ENCODE results near the gene MYORG.
A peak's percentile ranks its signal among the peaks of the same experiment; 100 is the strongest.

Gene MYORG

DNA sequence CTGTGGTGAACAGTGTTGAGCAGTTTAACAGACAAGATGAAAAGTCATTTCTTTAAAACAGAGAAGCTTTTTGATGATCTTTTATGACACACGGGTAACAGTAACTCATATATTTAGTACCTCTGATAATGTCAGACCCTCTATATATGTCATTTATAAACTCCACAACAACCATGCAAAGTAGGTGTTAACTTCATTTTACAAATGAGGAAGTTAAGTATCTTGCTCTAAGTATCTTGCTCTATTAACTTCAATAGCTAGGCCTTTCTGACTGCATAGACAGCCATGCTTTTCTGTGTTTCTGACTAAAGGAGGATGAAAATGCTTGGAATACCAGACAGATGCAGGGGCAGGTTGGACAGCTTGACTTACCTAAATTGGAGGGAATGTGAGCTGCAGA lies 45.5 kb downstream of the MYORG start:
- DNase-seq: no peak

DNA sequence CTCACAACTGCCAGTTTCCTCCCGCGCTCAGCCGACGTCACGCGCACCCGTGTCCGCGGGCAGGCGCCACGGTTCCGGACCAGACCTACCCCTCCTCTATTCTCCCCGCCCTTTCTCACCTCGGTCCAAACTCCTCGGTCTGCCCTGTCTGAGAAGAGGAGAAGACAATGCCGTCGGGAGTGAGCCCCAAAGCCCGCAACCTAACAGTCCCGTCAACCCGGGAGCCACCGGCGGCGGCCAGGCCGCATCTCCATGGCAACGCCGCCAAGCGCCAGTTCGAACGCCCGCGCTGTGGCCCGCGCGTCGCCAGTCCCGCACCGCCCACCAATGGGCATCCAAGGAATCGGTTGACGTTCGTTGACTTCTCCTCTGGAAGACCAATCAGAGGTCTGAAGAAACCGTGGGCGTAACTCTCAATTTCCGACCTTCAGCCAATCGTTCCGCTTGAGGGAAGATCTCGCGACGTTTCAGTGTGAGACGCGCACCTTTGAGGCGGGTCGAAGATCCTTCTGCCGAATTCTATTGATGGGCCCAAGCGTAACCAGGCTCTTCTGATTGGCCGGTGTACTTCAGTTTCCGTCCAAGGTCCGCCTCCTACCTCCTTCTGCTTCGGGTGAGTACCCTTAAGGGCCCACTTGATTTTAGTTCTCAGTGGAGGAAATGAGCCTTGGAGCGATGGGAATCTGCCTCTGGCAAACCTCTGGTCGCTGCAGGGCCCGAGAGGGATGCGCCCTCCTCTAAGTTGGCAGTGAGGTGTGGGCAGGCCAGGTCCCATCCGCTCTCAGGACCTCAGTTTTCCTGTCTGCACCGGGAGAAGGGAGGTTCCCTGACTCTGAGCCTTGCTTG lies 47.5 kb downstream of the MYORG start, which contains the start of the genes KIF24 and NUDT2:
TSS of gene KIF24 (minus strand) at position 282 of the 846 bp plus-strand sequence. CDS start 17,922 bp downstream, outside the sequence.
TSS of gene NUDT2 (plus strand) at position 583 of the 846 bp plus-strand sequence. CDS start 9,471 bp downstream, outside the sequence.
- peak; percentile 100 for DNase-seq

DNA sequence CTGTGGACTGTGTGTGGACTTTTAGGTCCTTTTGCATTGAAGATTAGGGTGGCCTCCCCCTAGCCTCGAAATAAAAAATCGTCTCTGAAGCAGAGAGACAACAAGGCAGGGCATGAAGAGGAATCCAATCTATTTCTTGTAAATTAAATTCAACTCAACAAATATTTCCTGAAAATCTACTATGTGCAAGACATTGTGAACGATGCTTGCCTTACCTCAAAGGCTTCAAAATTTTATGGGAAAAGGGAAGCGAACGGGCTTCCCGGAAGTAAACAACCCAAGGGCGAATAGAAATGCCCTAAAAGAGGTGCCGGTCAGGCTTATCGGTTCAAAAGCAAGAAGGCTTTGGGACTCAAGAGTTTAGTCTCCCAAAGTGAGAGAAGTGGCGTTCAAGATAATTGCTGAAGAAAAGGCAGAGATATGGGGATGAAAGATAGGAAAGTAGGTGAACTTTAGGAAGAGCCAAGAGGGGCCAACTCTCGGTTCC lies 48.2 kb downstream of the MYORG start:
- DNase-seq: peak; percentile 45

DNA sequence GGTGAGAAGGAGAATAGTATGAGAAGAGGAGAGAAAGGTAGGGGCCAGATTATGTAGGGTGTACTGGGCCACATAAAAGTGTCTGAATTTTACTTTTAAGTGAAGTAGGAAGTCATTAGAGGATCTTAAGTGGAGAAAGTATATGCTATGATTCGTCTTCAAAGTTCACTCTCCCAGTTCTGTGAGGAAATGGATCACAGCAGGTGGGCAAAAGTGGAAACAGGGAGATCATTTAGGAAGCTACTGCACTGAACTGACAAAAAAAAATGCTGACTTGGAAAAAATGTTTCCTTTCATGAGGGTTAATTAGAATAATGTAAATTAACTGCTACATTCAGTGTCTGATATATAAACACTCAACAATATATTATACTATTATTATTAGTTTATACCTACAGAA lies 50.0 kb downstream of the MYORG start:
- no peak for DNase-seq

DNA sequence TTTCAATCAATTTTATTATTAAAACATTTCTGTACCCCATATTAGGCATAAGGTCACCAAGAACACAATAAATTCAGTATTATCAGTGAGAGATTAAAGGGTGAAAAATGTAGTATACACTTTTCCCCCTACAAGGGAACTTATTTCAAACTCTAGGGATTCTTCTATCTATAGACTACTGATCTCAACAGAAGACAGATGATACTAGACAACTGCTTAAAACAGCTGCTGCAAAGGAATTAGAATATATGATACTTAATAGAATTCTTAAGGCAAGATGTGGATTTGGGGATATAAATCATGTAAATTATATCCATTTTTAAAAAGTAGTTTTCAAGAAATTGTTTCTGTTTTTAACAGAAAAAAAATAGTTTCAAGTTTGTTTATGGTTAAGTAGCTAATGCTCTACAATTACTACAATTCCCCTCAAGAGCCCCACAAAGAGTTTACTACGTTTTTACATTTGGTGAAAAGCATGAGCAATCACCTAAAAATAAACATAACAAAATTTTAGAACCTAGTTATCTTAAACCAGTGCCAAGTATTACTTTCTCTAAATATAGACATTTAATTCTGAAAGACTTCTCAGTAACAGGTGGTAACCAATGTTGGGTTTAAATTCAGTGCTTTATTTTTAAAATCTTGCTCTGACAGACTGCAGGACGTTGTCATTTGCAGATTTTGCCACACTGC lies 53.7 kb downstream of the MYORG start:
- DNase-seq: no peak

DNA sequence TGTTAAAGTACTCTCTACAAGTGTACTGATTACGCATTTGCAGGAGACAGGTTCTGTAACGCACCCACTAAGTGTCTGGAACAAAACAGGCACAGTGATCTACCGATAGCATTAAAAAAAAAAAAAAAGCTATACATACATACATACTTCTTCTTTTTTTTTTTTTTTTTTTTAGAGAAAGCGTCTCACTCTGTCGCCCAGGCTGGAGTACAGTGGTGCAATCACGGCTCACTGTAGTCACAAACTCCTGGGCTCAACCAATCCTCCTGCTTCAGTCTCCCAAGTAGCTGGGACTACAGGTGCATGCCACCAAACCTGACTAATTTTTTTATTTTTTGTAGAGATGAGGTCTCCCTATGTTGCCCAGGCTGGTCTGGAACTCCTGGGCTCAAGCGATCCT lies 55.2 kb downstream of the MYORG start:
- no peak for DNase-seq

DNA sequence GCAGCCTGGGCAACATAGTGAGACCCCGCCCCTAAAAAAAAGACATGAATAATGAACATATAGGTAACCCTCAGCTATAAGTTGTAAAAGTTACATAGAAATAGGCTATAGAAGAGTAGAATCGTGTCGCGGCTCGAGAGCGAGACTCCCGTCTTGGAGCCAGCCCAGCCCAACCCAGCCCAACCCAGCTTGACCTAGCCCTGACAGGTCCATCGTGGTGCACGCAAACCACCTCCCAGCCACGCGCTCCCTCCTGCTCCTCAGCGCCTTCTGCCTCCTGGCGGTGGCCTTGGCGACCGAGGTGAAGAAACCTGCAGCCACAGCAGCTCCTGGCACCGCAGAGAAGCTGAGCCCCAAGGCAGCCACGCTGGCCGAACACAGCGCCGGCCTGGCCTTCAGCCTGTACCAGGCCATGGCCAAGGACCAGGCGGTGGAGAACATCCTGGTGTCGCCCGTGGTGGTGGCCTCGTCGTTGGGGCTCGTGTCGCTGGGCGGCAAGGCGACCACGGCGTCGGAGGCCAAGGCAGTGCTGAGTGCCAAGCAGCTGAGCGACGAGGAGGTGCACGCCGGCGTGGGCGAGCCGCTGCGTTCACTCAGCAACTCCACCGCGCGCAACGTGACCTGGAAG lies 58.4 kb downstream of the MYORG start:
- DNase-seq: no peak

DNA sequence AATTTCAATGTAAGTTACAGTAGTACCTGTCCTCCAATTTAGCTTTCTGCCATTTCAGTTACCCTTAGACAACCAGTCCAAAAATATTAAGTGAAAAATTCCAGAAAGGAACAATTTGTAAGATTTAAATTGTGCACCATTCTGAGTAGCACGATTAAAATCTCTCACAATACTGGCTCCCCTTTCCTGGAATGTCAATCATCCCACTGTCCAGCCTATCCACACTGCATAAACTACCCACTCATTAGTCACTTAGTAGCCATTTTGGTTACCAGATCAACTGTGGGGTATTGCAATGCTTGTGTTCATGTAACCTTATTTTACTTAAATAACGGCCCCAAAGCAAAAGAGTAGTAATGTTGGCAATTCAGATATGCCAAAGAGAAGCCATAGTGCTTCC lies 59.3 kb downstream of the MYORG start:
- DNase-seq: no peak

All from NCI-H1092 treated with DMSO at 0.1 percent for 48 hours (cell line).